D721Med (cell line): ENCODE measurements around the gene CD47.

Source experiments
- DNase-seq: peaks from one replicate; pipeline ENCODE4 v3.0.0; 2011; ENCODE audit warnings: low spot score; ENCODE audit not compliant: insufficient read length
- FAIRE-seq: peaks from 2 replicates; lab custom pipeline; 2011; peaks lifted over from hg19 to GRCh38; lab: Jason Lieb, UNC
- TF ChIP-seq, protein P1 (sequence below): IDR thresholded peaks from 2 replicates; pipeline ENCODE4 v1.5.1; 2012; ENCODE audit warnings: mild to moderate bottlenecking, control low read depth; ENCODE audit not compliant: insufficient read depth; ENCODE audit errors: missing control alignments

CD47 gene

GRCh38 chr3:108103886-108104797, 13.3 kb upstream of the CD47 start:
- TF ChIP-seq, protein P1, sequence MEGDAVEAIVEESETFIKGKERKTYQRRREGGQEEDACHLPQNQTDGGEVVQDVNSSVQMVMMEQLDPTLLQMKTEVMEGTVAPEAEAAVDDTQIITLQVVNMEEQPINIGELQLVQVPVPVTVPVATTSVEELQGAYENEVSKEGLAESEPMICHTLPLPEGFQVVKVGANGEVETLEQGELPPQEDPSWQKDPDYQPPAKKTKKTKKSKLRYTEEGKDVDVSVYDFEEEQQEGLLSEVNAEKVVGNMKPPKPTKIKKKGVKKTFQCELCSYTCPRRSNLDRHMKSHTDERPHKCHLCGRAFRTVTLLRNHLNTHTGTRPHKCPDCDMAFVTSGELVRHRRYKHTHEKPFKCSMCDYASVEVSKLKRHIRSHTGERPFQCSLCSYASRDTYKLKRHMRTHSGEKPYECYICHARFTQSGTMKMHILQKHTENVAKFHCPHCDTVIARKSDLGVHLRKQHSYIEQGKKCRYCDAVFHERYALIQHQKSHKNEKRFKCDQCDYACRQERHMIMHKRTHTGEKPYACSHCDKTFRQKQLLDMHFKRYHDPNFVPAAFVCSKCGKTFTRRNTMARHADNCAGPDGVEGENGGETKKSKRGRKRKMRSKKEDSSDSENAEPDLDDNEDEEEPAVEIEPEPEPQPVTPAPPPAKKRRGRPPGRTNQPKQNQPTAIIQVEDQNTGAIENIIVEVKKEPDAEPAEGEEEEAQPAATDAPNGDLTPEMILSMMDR, result no peak
- FAIRE-seq (no peak), DNase-seq (no peak)

- TF ChIP-seq, protein P1, result no peak
- FAIRE-seq (no peak), DNase-seq (no peak)
Measured at GRCh38 chr3:108103040-108103751, 12.4 kb upstream of the CD47 start.

DNA sequence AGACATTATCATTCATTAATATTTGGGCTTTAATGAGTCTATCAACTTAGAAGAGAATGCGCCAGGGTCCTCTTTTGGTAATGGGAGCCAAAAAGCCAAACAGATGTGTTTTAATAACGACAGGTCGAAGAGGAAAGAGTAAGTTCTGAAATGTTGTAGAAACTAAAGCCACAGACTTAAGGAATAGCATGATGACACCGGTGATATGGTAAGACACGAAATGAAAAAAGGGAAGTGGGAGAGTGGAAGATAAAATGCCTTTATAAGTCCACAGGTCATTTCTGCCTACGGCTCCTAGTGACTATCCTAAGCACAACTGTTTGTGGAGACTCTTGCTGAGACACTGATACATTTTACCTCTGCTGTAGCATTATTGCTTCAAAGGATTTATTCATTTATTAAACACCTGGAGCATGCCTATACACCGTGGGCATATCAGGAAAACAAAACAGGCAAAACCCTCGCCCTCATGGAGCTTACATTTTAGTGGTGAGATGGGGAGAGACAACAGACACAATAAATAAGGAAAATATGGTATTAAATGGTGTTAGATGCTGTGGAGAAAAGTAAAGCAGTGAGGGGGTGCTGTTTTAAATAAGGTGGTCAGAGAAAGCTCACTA, 11.7 kb upstream of the CD47 start:
- DNase-seq (no peak), FAIRE-seq (no peak)
- TF ChIP-seq, protein P1, result no peak

DNA sequence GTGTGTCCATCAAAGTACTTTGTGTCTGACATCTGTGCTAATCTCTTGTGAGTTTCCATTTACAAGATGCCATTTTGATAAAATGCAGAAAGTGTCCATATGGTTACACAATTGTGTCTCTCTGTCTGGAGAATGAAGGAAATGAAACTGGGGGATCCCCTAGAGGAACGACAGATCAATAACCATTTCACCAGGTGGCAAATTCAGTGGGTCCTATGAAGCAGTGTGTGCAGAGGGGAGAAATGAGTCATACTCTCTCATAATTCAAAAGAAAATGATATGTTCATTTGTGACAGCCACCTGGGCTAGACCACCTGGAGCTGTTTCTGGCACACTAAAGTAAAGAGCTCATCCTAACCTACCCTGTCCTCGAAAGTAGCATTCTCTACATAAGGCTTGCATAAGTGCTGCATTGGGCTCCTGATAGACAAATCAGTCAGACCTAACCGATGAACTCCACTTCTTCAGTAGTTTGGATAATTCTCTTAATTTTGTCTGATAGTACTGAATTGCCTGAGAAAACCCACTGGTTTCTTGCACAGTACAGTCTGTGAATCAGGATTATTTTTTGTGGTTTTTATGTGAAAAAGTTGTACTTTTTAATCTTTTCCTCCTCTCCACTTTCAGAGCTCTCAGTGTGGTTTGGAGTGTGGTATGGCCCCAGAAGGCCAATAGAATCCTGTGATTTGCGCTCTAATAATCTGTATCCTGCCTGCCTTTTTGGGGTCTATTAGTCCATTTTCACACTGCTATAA, 10.3 kb upstream of the CD47 start:
- FAIRE-seq (no peak), DNase-seq (no peak)
- TF ChIP-seq, protein P1, result no peak

DNA sequence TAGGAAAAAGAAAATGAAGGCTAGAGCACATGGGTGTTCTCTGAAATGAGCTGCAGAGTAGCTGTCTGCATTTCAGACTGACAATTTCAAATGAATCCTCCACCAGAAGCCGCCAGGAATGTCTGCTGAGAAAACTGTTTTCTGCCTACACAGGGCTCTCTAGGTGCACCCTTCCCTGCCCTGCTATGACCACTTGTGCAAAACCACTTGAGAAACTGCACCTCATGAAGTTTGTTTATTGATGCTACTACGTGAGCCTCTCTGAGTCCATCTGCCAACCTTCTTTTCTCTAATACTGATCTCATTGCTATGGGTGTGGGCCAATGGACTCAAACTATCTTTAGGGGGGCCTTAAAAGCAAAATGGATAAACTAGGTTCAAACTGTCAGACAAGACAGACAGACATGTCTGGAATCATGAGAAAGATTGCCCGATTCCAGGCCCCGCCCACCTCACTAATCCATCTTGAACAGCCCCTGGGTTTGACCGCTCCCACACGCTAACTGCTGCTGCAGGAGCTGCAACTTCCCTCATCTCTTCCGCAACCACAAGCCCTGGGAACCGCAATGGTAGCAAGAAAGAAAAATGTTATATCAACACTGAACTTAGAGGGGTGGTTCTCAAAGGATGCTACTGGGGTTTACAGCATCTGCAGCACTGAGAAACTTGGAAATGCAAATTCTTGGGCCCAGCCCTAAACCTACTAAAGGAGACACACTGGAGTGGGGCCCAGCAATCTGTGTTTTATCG, 9.0 kb upstream of the CD47 start:
- TF ChIP-seq, protein P1, result no peak
- FAIRE-seq (no peak), DNase-seq (no peak)

DNA sequence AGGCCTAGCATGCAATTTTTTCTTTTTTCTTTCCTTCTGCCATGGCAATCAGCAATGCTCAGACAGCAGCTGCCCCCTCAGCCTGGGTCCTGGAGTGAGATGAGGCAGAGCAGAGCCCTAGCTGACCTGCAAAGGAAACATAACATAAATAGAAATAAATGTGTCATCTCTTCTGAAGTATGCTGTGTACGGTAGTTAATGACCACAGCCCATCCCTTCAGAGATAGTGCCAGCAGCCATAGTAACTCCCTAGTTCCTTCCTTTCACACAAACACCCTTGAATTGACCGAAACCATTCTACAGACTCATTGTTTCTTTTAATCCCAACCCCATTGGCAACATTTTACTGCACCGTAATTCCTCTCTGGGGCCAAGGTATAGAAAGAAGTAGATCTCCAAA, 8.4 kb upstream of the CD47 start:
- DNase-seq, result no peak
- FAIRE-seq, result no peak
- TF ChIP-seq, protein P1, result no peak
